Measurements from ENCODE around the gene TPRN. TPM values are rescaled to one million over a fixed set of nuclear protein-coding genes. Genes with fewer than 3 reads are reported as not detected.

The TPRN gene
- total RNA-seq, 1 donor from 2014 or later = 16.0 TPM

GRCh38 chr9:137217276-137218211 is 17.0 kb upstream of the TPRN start:
- Histone ChIP-seq H3K9ac (ENCODE audit: low read length) (no peak overlapping the region), H3K9me3 (ENCODE audit: insufficient read depth, low read depth, low read length) (no peaks in the 10 kb centered on the region), H3K79me2 (ENCODE audit: insufficient read depth, low read length) (no peaks in the 10 kb centered on the region), H3K36me3 (ENCODE audit: insufficient read depth, low read length) (no peaks in the 10 kb centered on the region), H3K4me1 (ENCODE audit: insufficient read depth, low read length) (peaks cover 9% of the 10 kb centered on the region), H4K20me1 (ENCODE audit: insufficient read depth, low read length) (peaks cover 8% of the 10 kb centered on the region), H3K27me3 (ENCODE audit: insufficient read depth, low read length) (no peaks in the 10 kb centered on the region), H3K4me2 (ENCODE audit: low read length) (no peak overlapping the region), H3K27ac (ENCODE audit: low read depth, low read length) (no peak overlapping the region), H2AFZ (ENCODE audit: low read depth, low read length) (no peak overlapping the region), H3K4me3 (ENCODE audit: insufficient read depth, low read depth, low read length) (no peak overlapping the region)
- no peak overlapping the region for H3K27ac Mint-ChIP-seq (ENCODE audit: unreplicated experiment)
- H3K9me3 Mint-ChIP-seq (ENCODE audit: unreplicated experiment) = no peaks in the 10 kb centered on the region
- no peaks in the 10 kb centered on the region for H3K27me3 Mint-ChIP-seq (ENCODE audit: low read depth, unreplicated experiment)
- peaks cover 6% of the 10 kb centered on the region for H3K4me1 Mint-ChIP-seq (ENCODE audit: low read depth, unreplicated experiment)
- TF ChIP-seq EZH2 (IDR thresholded peaks at IDR 0.05; ENCODE audit: insufficient read depth, low read length) (no peak), CTCF (IDR thresholded peaks at IDR 0.05; ENCODE audit: insufficient read depth, low read depth, low read length) (no peak)
- DNase-seq (ENCODE audit: low read depth) = no peak
- FAIRE-seq = no peak
- no peak overlapping the region for H3K4me3 Mint-ChIP-seq (ENCODE audit: unreplicated experiment)
- H3K36me3 Mint-ChIP-seq (ENCODE audit: low read depth, unreplicated experiment) = peaks cover 4% of the 10 kb centered on the region

- no peaks in the 10 kb centered on the region for H3K79me2 ChIP-seq (ENCODE audit: insufficient read depth, low read length)
- no peaks in the 10 kb centered on the region for H3K9me3 ChIP-seq (ENCODE audit: insufficient read depth, low read depth, low read length)
- Mint-ChIP-seq H3K4me3 (ENCODE audit: unreplicated experiment) (no peak overlapping the region), H3K9me3 (ENCODE audit: unreplicated experiment) (no peaks in the 10 kb centered on the region), H3K27ac (ENCODE audit: unreplicated experiment) (no peak overlapping the region), H3K27me3 (ENCODE audit: low read depth, unreplicated experiment) (no peaks in the 10 kb centered on the region), H3K4me1 (ENCODE audit: low read depth, unreplicated experiment) (peaks cover 6% of the 10 kb centered on the region), H3K36me3 (ENCODE audit: low read depth, unreplicated experiment) (peaks cover 4% of the 10 kb centered on the region)
- H2AFZ ChIP-seq (ENCODE audit: low read depth, low read length) = no peak overlapping the region
- H3K4me2 ChIP-seq (ENCODE audit: low read length) = no peak overlapping the region
- no peak overlapping the region for H3K9ac ChIP-seq (ENCODE audit: low read length)
- H3K4me3 ChIP-seq (ENCODE audit: insufficient read depth, low read depth, low read length) = no peak overlapping the region
- peaks cover 8% of the 10 kb centered on the region for H4K20me1 ChIP-seq (ENCODE audit: insufficient read depth, low read length)
- H3K4me1 ChIP-seq (ENCODE audit: insufficient read depth, low read length) = peaks cover 9% of the 10 kb centered on the region
- H3K36me3 ChIP-seq (ENCODE audit: insufficient read depth, low read length) = no peaks in the 10 kb centered on the region
- FAIRE-seq (no peak), DNase-seq (ENCODE audit: low read depth) (no peak)
- H3K27me3 ChIP-seq (ENCODE audit: insufficient read depth, low read length) = no peaks in the 10 kb centered on the region
- no peak overlapping the region for H3K27ac ChIP-seq (ENCODE audit: low read depth, low read length)
- TF ChIP-seq CTCF (IDR thresholded peaks at IDR 0.05; ENCODE audit: insufficient read depth, low read depth, low read length) (no peak), EZH2 (IDR thresholded peaks at IDR 0.05; ENCODE audit: insufficient read depth, low read length) (no peak)
Measured at GRCh38 chr9:137216188-137216965, 15.8 kb upstream of the TPRN start.
